Gastroesophageal sphincter (tissue), 4 donors: ENCODE results near the gene MTMR2. TPM values are rescaled to one million over a fixed set of nuclear protein-coding genes. Genes with fewer than 3 reads are reported as not detected.

Experiments
- ATAC-seq: fragments of 150-250 bp; one replicate; pipeline ENCODE4 v1.9.1; 2016; ENCODE audit warnings: mild to moderate bottlenecking, moderate library complexity
- H3K27ac ChIP-seq, 4 donors: fragments of 200-600 bp; sonication (generic) in 3 of 4; 1 replicate in 3 of 4; 2 replicates in 1 of 4; pipeline ENCODE4 v1.5.1; 2016 to 2019
- H3K27me3 ChIP-seq: fragments of 200-600 bp; sonication (generic); one replicate; pipeline ENCODE4 v1.5.1; 2019
- H3K36me3 ChIP-seq, 2 donors: fragments of 200-600 bp; sonication (generic); one replicate each; pipeline ENCODE4 v1.5.1; 2019; ENCODE audit warnings: control low read depth in 1 of 2
- H3K4me1 ChIP-seq, 3 donors: fragments of 200-600 bp; sonication (generic); 1 replicate in 2 of 3; 2 replicates in 1 of 3; pipeline ENCODE4 v1.5.1; 2016 to 2019; ENCODE audit warnings: control low read depth in 2 of 3
- H3K4me3 ChIP-seq, 2 donors: fragments of 200-600 bp; sonication (generic); one replicate each; pipeline ENCODE4 v1.5.1; 2019; ENCODE audit warnings: mild to moderate bottlenecking in 1 of 2, moderate library complexity in 1 of 2
- H3K9me3 ChIP-seq, 3 donors: fragments of 200-600 bp; sonication (generic); one replicate each; pipeline ENCODE4 v1.5.1; 2017 to 2019; ENCODE audit warnings: control low read depth in 2 of 3
- EP300 ChIP-seq: sonication (generic); formaldehyde crosslinking; IDR thresholded peaks from one replicate; pipeline ENCODE4 v1.6.1; 2017; ENCODE audit warnings: antibody characterized with exemption, mild to moderate bottlenecking
- POLR2A ChIP-seq, 2 donors: fragments of 450-650 bp; IDR thresholded peaks; one replicate each; pipeline ENCODE4 v1.6.1; 2017; ENCODE audit warnings: antibody characterized with exemption in 2 of 2, mild to moderate bottlenecking in 2 of 2, moderate library complexity in 1 of 2
- POLR2AphosphoS5 ChIP-seq: sonication (generic); formaldehyde crosslinking; IDR thresholded peaks from one replicate; pipeline ENCODE4 v1.6.1; 2017; ENCODE audit warnings: antibody characterized with exemption
- WGBS, 2 donors: methylation state at CpG; one replicate each; pipeline ENCODE4 v1.1.5; 2018; ENCODE audit warnings: low coverage in 1 of 2; 5-methylcytosine and 5-hydroxymethylcytosine counted together
- total RNA-seq, 4 donors: library from RNA; depleted of rRNA; stranded (reverse); fragments of >200 nt; gene quantifications; one replicate each; pipeline ENCODE4 v1.1.0, GENCODE V29; 2016
- TF ChIP-seq, protein P1 (sequence below), 4 experiments: fragments of 200-600 bp in 2 of 4; fragments of 450-650 bp in 2 of 4; sonication (generic) in 1 of 4; IDR thresholded peaks; one replicate each; pipeline ENCODE4 v1.5.1; 2017 to 2019; ENCODE audit warnings: antibody characterized with exemption in 4 of 4, mild to moderate bottlenecking in 2 of 4, moderate library complexity in 2 of 4

MTMR2 gene
- total RNA-seq, 4 donors from 2014 or later: 26.0 to 36.4 (median 34.7) TPM

DNA sequence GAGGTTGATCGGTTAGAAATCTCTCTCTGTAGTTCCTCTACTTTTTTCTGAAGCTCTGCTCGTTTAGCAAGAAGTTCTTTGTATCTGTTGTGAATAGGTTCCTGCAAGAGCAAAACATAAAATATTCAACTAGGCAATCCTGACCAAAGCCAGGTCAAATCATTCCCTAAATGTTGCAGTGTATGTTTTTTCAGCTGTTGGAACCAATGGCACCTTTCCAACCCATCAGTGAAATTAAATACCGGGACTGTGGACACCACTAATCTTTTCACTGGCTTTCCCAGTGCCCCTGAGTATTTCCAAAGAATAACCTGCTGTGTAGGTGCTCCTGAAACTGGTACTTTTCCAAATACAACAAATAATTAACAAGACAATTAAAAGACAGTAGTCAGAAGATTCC lies 88.6 kb downstream of the MTMR2 start:
- Histone ChIP-seq H3K9me3 (no peaks in the 10 kb centered on the region), H3K4me1 (peaks cover 0 to 10% (median 0%) of the 10 kb centered on the region in 3 donors), H3K27ac (no peak overlapping the region), H3K36me3 (peaks cover 0 to 87% of the 10 kb centered on the region in 2 donors), H3K27me3 (no peaks in the 10 kb centered on the region), H3K4me3 (no peak overlapping the region)
- no peak for ATAC-seq
- 54% methylated on average over 3 of the region's 3 CpGs; no CpG with 5 or more reads in 1 of the 2 donors for WGBS, 2 donors
- TF ChIP-seq POLR2AphosphoS5 (no peak), POLR2A (IDR thresholded peaks at IDR 0.05) (no peak), EP300 (no peak)
- TF ChIP-seq, protein P1, sequence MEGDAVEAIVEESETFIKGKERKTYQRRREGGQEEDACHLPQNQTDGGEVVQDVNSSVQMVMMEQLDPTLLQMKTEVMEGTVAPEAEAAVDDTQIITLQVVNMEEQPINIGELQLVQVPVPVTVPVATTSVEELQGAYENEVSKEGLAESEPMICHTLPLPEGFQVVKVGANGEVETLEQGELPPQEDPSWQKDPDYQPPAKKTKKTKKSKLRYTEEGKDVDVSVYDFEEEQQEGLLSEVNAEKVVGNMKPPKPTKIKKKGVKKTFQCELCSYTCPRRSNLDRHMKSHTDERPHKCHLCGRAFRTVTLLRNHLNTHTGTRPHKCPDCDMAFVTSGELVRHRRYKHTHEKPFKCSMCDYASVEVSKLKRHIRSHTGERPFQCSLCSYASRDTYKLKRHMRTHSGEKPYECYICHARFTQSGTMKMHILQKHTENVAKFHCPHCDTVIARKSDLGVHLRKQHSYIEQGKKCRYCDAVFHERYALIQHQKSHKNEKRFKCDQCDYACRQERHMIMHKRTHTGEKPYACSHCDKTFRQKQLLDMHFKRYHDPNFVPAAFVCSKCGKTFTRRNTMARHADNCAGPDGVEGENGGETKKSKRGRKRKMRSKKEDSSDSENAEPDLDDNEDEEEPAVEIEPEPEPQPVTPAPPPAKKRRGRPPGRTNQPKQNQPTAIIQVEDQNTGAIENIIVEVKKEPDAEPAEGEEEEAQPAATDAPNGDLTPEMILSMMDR (IDR thresholded peaks at IDR 0.05): no peak

DNA sequence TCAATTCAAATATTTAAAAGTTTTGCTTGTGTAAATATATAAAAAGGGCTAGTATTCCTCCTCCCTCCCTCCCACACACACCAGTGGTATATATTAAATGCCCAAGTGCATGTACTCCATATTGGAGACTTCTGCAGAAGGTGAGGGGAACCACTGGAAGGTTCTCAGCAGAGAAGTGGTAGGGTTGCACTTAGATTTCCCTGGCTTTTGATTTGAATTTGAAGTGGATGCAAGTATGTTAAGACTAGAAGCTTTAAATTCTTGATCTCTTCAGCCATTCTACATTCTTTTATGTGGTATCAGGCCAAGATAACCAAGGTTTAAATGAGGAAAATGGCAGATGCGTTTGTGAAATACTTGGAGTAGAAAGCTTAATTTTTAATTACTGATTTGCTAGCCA lies 90.5 kb downstream of the MTMR2 start:
- no peak overlapping the region for H3K4me3 ChIP-seq
- TF ChIP-seq, protein P1 (IDR thresholded peaks at IDR 0.05): no peak
- TF ChIP-seq EP300: no peak
- no peak for TF ChIP-seq POLR2A (IDR thresholded peaks at IDR 0.05)
- no peak for TF ChIP-seq POLR2AphosphoS5
- no peaks in the 10 kb centered on the region for H3K9me3 ChIP-seq
- H3K36me3 ChIP-seq: peaks cover 0 to 87% of the 10 kb centered on the region in 2 donors
- ATAC-seq: no peak
- no peak overlapping the region for H3K27ac ChIP-seq
- peaks cover 0 to 10% (median 0%) of the 10 kb centered on the region in 3 donors for H3K4me1 ChIP-seq
- H3K27me3 ChIP-seq: no peaks in the 10 kb centered on the region
- WGBS, 2 donors: 36 to 75% methylated on average over 1 of the region's 1 CpG

DNA sequence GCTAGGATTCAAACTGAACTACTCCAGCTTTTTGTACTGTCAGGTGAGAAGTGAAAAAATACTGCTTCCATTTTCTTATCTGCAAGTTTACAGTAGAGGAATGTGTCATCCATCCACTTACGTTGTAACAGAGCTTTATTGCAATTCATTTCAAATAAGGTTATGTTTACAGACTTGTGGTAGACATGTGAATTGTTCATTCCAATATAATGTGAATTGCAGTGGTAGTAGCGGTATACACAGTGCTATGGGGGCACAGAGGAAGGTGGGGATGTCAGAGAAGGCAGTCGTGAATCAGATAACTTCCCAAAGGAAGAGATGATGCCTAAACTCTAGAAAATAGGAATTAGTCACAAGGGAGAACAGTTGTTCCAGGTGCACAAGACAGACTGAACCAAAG lies 91.1 kb downstream of the MTMR2 start:
- H3K36me3 ChIP-seq: peaks cover 0 to 87% of the 10 kb centered on the region in 2 donors
- TF ChIP-seq POLR2A (IDR thresholded peaks at IDR 0.05): no peak
- TF ChIP-seq EP300: no peak
- TF ChIP-seq, protein P1 (IDR thresholded peaks at IDR 0.05): no peak
- TF ChIP-seq POLR2AphosphoS5: no peak
- no peaks in the 10 kb centered on the region for H3K9me3 ChIP-seq
- peaks cover 0 to 10% (median 0%) of the 10 kb centered on the region in 3 donors for H3K4me1 ChIP-seq
- H3K4me3 ChIP-seq: no peak overlapping the region
- no peak for ATAC-seq
- no peaks in the 10 kb centered on the region for H3K27me3 ChIP-seq
- no peak overlapping the region for H3K27ac ChIP-seq
- 23 to 63% methylated on average over 3 of the region's 3 CpGs for WGBS, 2 donors

DNA sequence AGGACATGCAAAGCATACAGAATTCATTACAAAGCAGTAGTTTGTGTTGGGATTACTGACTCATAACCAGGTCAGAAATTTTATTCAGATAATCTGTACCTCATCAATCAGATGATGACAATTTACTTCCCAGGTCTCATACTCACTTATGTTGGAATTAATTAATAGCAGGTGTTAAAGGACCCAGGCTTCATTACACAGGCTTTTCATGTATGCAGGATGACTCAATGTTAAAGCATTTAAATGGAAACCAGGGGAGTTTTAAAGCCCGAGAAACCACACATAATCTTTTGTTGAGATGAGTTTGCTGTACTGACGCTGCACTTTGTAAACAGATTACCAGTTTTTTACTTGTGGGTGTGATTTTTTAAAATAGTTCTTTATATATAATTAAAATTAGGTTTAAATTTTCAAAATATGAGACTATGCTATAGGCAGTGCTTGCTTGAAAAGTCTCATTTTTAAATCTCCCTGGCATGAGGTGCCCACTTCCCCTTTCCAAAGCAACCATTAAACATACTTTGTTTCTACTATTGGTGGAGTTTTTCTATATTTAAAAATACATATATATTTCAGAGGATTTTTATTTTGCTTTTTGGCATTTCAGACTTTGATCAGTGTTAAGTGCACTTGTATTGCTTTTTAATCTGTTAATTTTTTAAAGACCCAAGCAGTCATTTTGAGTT lies 92.6 kb downstream of the MTMR2 start:
- no peaks in the 10 kb centered on the region for H3K9me3 ChIP-seq
- TF ChIP-seq POLR2AphosphoS5 (no peak), EP300 (no peak), POLR2A (IDR thresholded peaks at IDR 0.05) (no peak)
- TF ChIP-seq, protein P1 (IDR thresholded peaks at IDR 0.05): no peak
- no peak overlapping the region for H3K4me3 ChIP-seq
- peaks cover 0 to 89% of the 10 kb centered on the region in 2 donors for H3K36me3 ChIP-seq
- ATAC-seq: no peak
- WGBS, 2 donors: 54 to 69% methylated on average over 2 of the region's 2 CpGs
- H3K27ac ChIP-seq: no peak overlapping the region
- H3K27me3 ChIP-seq: no peaks in the 10 kb centered on the region
- H3K4me1 ChIP-seq: peaks cover 0 to 7% (median 0%) of the 10 kb centered on the region in 3 donors

DNA sequence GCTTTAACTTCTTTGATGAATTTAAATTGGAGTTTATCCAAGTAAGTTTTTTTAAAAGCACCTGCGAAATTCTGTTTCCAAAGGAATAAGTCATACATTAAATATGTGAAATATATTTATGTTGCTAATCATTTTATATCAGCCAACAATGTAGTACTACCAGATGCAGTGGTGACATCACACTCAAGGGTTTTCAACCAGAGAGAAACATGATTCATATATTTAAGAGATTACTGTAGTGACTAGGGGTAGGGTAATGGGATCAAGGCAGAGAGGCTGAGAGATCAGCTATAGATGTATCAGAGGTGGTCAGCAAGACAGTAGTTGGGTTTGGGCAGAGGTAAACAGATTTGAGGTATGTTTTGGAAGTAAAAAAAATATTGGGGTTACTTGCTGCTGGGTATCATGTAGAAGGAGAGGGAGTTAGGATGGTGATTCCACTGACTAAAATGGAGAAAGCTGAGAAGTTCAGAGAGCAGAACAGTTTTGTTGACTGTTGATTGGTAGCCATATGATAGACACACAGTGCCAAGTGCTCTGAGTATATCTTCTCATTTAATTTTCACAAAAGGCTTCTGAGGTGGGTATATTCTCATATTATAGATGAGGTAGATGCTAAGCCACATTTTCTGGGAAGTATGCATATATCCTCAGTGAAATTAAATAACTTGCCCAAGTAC lies 94.2 kb downstream of the MTMR2 start:
- Histone ChIP-seq H3K27ac (no peak overlapping the region), H3K4me3 (no peak overlapping the region), H3K27me3 (no peaks in the 10 kb centered on the region), H3K4me1 (no peaks in the 10 kb centered on the region), H3K9me3 (no peaks in the 10 kb centered on the region), H3K36me3 (peaks cover 0 to 93% of the 10 kb centered on the region in 2 donors)
- TF ChIP-seq, protein P1 (IDR thresholded peaks at IDR 0.05): no peak
- TF ChIP-seq POLR2AphosphoS5: no peak
- no peak for TF ChIP-seq POLR2A (IDR thresholded peaks at IDR 0.05)
- TF ChIP-seq EP300: no peak
- WGBS, 2 donors: 75 to 85% methylated on average over 1 of the region's 1 CpG
- ATAC-seq: no peak
